ENCODE data around the gene OPCML.

Gene OPCML

GRCh38 chr11:132943357-132943705 is 589.0 kb downstream of the OPCML start:
- DNase-seq, result no peak

DNA sequence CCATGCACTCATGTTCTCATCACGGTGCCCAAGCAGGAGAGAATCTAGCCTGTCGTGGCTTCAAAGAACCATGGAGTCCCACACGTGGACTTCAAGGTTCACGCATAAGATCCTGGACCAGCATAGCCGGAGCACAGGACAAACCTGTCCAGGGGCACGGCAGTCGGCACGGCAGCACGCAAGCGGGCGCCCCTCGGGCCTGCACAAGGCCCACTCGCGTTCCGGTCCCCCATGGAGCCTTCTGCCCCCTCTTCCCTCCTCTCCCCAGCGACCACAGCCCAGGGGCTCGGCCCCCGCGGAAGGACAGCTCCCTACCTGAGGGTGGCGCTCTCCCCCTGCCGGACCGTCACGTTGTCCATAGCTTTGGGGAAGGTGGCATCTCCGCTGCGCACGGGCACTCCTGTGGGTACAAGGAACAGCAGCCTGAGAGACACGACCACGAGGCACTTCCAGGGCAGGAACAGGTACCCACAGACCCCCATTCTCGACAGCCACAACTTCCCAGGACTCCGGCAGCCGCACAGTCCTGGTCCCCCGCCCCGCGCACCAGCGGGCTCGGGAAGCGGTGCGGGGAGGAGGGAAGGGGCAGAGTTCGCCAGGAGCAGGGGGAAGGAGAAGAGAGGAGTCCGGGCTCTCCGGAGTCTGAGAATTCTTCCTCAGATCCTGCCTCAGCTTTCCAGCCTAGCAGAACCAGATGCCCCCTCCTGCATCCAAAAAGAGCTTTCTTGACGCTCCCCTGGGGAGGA is 589.5 kb downstream of the OPCML start:
- peak in 14 of 56 donors; percentile 9 to 58 (median 28) for DNase-seq

DNA sequence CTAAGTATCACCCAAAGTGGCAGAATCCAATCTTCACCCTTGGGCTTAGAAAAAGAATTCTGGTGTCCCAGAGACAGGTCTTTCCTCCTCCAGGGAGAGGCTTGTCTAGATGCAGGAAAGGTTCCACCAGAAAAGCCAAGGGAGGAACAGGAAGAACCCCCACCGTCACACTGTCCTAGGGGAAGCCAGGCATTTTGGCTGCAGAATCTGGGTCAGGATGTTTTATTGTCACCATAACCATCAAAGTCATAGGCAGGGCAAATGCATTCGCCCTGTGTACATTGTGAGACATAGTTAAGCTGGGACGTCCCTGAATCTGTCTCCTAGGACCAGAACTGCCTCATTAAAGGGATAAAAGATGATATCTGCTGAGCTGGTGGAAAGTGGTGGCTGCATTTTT is 590.5 kb downstream of the OPCML start:
- no peak for DNase-seq

DNA sequence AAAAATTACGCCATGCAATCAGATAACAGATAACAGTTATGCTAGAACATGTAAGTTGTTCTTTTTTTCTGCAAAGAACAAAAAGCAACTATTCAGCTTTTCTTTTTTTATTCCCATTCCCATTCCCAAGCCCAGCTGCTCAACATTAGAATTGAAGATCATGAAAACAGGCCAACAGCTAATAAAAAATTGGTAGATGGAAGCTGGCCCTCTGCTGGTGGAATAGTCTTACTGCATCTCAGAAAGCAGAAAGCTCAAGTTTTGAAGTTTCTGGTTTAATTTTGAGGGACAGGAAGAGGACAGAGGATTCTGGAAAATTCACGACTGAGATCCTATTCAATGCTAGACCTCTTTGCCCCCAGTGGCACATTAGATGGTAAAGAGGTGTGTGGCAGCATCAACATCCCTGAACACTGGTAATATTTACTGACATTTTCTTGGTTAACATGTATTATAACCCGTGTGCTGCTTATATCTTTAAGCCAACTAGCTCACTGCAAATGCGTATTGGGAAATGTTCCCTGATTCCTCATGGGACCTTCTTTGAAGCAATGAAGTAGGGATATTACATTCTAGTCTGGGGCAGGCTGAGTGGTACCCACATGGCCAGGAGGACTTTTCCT is 591.2 kb downstream of the OPCML start:
- peak in 14 of 56 donors; percentile 6 to 62 (median 24) for DNase-seq

DNA sequence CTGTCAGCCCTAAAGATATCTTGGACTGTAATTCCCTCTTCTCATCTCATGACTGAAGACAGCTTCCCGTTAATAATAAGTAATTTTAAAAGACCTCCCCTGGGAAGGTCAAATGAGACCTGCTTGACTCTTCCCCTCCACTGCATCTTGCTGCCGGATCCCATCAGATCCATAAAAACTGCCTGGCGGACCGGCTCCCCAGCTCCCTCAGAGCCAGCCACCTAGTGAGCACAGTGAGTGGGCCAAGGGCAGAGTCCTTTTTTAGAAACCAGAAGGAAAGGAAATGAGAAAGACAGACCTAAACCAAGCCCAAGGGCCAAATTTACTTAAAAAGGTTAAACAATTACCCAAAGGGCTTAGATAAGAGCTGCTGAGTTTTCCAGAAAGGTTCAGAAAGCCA is 595.3 kb downstream of the OPCML start:
- DNase-seq, result no peak

GRCh38 chr11:132935383-132935782 is 596.9 kb downstream of the OPCML start:
- no peak for DNase-seq

GRCh38 chr11:132933703-132934102 is 598.6 kb downstream of the OPCML start:
- no peak for DNase-seq

GRCh38 chr11:132925825-132926469 is 606.4 kb downstream of the OPCML start:
- DNase-seq, result no peak

DNA sequence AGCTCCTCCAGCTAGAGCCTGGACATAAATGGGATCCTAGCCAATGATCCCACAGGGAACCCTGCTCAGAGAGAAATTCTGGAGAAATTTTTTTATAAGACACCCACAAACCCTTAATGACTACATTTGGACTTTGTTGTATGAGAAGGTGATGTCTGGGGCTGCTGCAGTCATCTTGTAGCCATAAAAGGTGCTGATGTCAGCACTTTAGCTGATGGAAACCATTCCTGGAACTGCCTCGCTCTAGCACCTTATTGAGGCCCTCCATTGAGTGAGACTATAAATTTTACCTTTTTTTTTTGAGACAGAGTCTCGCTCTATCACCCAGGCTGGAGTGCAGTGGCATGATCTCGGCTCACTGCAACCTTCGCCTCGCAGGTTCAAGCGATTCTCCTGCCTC is 610.7 kb downstream of the OPCML start:
- no peak for DNase-seq

- DNase-seq, result no peak
Measured at GRCh38 chr11:132920451-132921096, 611.7 kb downstream of the OPCML start.

DNA sequence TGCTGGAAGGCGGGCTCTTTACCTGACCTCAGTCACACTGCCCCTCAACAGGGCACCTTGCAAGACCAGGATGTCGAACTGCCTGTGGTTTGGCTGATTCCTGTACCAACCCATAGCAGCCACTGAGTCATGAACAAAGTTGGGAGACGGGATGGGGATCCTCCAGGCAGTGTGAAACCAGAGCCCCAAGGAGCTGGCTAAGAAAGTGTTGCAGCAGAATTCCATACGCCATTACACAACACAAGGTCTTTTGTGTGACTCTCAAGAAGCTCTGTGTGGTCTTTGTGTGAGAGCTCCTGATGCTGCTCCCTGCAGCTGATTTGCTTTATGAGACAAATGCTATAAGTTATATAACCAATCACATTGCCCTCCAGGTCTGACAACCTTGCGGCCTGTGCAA is 617.7 kb downstream of the OPCML start:
- no peak for DNase-seq

DNA sequence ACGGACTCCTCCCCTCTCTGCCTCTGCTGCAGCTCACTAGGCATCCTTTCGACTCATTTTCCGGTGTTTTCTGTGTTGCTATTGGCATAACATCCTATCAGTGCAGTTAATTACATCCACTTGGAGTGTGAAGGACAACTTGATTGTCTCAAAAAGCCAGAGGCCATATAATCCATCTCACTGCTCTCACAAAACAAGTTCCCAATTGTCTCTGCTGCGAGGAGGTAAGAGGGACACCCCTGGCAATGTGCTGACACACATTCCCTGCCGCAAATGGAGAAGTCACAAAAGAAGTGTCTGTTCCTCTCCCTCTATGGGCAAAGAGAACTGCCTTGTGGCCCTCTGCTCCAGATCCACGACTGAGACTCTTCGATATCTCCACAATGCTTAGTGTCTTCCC is 618.4 kb downstream of the OPCML start:
- DNase-seq, result no peak

- no peak for DNase-seq
Measured at GRCh38 chr11:132913295-132913694, 619.0 kb downstream of the OPCML start.

- peak in 1 of 56 donors; percentile 13 for DNase-seq
Measured at GRCh38 chr11:132911186-132911585, 621.1 kb downstream of the OPCML start.

GRCh38 chr11:132910011-132910760 is 622.1 kb downstream of the OPCML start:
- DNase-seq, result peak in 5 of 56 donors; percentile 5 to 40 (median 32)

GRCh38 chr11:132909021-132909606 is 623.2 kb downstream of the OPCML start:
- no peak for DNase-seq

DNA sequence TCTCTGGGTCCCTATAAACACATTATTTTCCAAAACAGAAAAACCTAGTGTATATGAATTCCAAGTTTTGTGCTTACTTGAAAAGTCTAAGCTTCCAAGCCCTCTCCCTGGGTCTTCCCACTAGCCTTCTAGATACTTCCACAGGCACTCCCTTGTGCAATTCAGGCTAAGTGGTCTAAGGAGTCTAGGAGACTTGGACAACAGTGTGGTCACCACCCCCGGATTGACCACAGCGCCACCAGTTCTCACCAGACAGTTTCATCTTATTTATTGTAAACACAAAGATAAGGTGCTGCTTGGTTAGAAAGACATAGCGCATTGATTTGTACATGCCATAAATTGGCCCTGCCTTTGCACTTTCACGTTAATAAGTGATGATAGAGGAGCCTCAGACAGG is 623.9 kb downstream of the OPCML start:
- no peak for DNase-seq

- no peak for DNase-seq
Measured at GRCh38 chr11:132907651-132908413, 624.5 kb downstream of the OPCML start.

- DNase-seq, result peak in 2 of 56 donors; percentile 8 to 25
Measured at GRCh38 chr11:132904607-132905006, 627.7 kb downstream of the OPCML start.

GRCh38 chr11:132904091-132904490 is 628.2 kb downstream of the OPCML start:
- no peak for DNase-seq
